ENCODE results near the gene SETD1B. TPM values are rescaled to one million over a fixed set of nuclear protein-coding genes. Genes with fewer than 3 reads are reported as not detected.

The SETD1B gene
- total and polyA plus RNA-seq, 11 donors, result 6.2 to 17.0 (median 9.3) TPM

GRCh38 chr12:121801595-121802484 is 2.0 kb upstream of the SETD1B start:
- peaks cover 17 to 67% (median 40%) of the 10 kb centered on the region in 12 donors for H3K4me1 ChIP-seq
- WGBS, 4 donors, result 4 to 9% (median 6%) methylated on average over 18 of the region's 18 CpGs

DNA sequence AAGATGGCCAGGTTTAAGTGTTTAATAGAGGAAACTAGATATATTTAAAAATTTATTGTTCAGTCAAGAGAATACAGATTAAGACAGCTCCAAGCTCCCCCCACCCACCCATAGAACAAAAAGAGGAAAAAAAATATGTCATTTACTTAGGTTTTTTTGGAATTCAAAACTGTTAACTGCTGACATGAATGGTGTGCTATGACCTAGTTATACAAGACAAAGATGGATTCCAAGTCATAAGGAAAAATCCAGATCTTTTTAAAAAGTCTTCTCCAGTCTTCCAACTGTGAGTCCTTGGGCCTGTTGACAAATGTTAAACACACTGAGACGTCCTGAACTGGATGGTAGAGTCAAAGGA is 1.3 kb upstream of the SETD1B start:
- Histone ChIP-seq H3K27me3 (no peaks in the 10 kb centered on the region), H3K36me3 (peaks cover 0 to 25% (median 2%) of the 10 kb centered on the region in 9 donors), H3K4me3 (peak overlapping the region; percentile 64 to 89 (median 78)), H3K9me3 (no peaks in the 10 kb centered on the region), H3K27ac (peak overlapping the region; percentile 99 to 100 (median 100)), H3K4me1 (peaks cover 18 to 67% (median 39%) of the 10 kb centered on the region in 12 donors)
- WGBS, 4 donors, result 0 to 4% (median 0%) methylated on average over 1 of the region's 1 CpG
- DNase-seq (no peak), ATAC-seq (no peak)
- intact Hi-C loops (cut with DNase I), result no loop called here
- no peak for TF ChIP-seq POLR2A (IDR thresholded peaks at IDR 0.05)
- TF ChIP-seq, protein P1, sequence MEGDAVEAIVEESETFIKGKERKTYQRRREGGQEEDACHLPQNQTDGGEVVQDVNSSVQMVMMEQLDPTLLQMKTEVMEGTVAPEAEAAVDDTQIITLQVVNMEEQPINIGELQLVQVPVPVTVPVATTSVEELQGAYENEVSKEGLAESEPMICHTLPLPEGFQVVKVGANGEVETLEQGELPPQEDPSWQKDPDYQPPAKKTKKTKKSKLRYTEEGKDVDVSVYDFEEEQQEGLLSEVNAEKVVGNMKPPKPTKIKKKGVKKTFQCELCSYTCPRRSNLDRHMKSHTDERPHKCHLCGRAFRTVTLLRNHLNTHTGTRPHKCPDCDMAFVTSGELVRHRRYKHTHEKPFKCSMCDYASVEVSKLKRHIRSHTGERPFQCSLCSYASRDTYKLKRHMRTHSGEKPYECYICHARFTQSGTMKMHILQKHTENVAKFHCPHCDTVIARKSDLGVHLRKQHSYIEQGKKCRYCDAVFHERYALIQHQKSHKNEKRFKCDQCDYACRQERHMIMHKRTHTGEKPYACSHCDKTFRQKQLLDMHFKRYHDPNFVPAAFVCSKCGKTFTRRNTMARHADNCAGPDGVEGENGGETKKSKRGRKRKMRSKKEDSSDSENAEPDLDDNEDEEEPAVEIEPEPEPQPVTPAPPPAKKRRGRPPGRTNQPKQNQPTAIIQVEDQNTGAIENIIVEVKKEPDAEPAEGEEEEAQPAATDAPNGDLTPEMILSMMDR (IDR thresholded peaks at IDR 0.05), result no peak

More at GRCh38 chr12:121801595-121802484, 2.0 kb upstream of the SETD1B start:
- peak overlapping the region; percentile 64 to 89 (median 78) for H3K4me3 ChIP-seq
- H3K36me3 ChIP-seq, result peaks cover 0 to 20% (median 0%) of the 10 kb centered on the region in 9 donors
- no peaks in the 10 kb centered on the region for H3K9me3 ChIP-seq
- peak overlapping the region; percentile 99 to 100 (median 100) for H3K27ac ChIP-seq
- intact Hi-C loops (cut with DNase I), result no loop called here
- ATAC-seq (no peak), DNase-seq (peak in 2 of 5 donors; percentile 25 to 35)
- no peaks in the 10 kb centered on the region for H3K27me3 ChIP-seq
- TF ChIP-seq, protein P1 (IDR thresholded peaks at IDR 0.05), result no peak
- no peak for TF ChIP-seq POLR2A (IDR thresholded peaks at IDR 0.05)

DNA sequence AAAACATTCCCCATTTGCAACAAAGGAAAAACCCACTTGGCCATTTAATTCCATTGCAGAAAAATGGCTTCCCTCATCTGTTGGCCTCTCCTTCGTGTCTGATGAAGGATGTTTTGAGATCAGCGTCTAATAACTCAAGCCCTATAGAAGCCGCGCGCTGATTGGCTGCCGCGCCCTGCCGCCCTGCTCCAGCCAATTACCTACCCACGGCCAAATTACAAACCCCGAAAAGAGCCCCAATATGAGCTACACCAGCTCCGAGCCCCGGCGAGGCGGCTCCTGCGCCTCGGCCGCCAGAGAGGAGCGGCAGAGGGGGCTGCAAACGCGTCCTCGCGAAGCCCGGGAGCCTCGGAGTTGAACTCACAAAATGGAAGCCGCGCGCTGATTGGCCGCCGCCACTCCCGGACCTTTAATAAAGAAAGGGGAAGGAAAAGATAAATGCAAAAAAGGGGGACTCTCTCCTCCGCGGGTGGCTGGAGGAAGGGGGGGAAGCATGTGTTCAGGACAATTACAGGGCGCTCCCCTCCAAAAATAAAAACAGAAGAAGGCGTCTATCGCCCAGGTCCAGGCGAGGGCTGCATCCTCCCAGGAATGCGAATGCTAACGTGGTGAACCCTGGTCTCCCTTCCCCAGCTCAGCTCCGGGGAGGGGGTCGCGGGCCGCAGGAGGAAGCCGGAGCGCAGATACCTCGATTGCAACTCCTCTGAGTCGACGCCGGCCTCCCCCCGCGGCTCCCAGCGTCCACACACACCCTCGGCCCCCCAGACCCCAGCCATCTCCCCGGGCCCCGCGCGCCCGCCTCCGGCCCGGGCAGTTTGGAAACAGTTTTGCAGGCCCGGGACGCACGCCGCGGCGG is 738 bp upstream of the SETD1B start:
- ATAC-seq (peak; percentile 36 to 64 (median 44)), DNase-seq (peak; percentile 89 to 95 (median 90))
- no peaks in the 10 kb centered on the region for H3K27me3 ChIP-seq
- peaks cover 0 to 23% (median 8%) of the 10 kb centered on the region in 9 donors for H3K36me3 ChIP-seq
- H3K27ac ChIP-seq, result peak overlapping the region; percentile 99 to 100 (median 100)
- no peaks in the 10 kb centered on the region for H3K9me3 ChIP-seq
- peak overlapping the region; percentile 64 to 89 (median 78) for H3K4me3 ChIP-seq
- intact Hi-C loops (cut with DNase I), result no loop called here
- 0 to 1% (median 0%) methylated on average over 52 to 65 of the region's 65 CpGs for WGBS, 4 donors
- peak; percentile 94 to 96 for TF ChIP-seq POLR2A (IDR thresholded peaks at IDR 0.05)
- TF ChIP-seq, protein P1 (IDR thresholded peaks at IDR 0.05), result peak in 1 of 12 donors; percentile 6
- peaks cover 16 to 66% (median 35%) of the 10 kb centered on the region in 12 donors for H3K4me1 ChIP-seq

Data from heart left ventricle (tissue), 16 donors.